ENCODE results near the gene FKRP.
"Not testable (repeated sequence)": the region's sequence is repeated elsewhere in the genome, so short reads cannot be mapped to it uniquely, and the experiment has no call there.

FKRP gene

DNA sequence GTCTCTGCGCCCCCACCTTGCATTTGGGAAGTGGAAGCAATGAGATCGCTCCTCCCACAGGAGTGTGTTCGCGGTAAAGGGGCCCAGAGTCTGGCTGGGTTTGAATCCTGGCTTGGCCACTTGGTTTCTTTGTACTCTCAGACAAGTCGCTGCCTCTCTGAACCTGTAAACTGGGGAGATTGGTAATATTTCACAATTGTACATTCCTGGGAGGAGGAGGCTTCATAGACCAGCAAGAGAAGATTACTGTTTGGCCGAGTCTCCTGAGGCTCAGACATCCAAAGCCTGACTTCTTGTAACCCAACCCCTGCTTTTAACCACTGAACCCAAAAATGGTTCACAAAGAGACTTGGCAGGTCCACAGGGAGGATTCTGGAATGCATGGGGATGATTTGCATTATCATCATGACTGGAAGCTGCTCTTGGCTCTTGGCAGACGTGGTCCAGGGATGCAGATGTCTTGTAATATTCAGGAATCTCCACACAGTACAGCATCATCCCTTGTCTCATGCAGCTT lies 14.0 kb downstream of the FKRP start:
- no peak for DNase-seq

GRCh38 chr19:46760363-46760762 lies 14.5 kb downstream of the FKRP start:
- no peak for DNase-seq

DNA sequence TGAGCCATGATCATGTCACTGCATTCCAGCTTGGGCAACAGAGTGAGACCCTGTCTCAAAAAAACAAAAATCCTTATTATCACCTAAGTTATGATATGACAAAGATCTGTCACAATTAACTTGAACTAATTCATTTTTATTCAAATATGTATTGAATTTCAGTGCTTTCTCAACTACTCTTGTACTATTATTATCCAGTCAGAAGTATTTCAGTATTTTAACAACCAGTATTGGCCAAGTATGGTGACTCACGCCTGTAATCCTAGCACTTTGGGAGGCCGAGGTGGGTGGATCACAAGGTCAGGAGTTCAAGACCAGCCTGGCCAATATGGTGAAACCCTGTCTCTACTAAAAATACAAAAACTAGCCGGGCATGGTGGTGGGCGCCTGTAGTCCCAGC lies 15.0 kb downstream of the FKRP start:
- DNase-seq: not testable (repeated sequence)

DNA sequence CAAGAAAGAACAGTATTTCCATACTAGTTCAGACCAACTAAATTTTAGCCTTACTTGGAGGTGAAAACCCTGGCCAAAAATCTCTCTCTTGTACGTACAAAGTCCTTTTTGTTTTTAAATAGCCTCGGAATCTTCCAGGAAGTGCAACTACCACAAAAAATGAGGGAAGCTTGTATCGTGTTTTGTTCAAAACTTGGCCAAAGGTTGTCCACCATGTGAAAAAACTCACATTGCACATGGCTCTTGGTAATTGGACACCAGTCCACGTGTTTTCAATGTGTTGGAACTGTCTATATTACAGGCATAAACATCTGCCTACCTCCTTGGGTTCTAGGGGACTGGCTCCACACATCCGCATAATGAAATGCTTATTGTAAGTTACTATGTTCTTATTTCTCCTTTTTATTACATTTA lies 15.6 kb downstream of the FKRP start:
- DNase-seq: no peak

DNA sequence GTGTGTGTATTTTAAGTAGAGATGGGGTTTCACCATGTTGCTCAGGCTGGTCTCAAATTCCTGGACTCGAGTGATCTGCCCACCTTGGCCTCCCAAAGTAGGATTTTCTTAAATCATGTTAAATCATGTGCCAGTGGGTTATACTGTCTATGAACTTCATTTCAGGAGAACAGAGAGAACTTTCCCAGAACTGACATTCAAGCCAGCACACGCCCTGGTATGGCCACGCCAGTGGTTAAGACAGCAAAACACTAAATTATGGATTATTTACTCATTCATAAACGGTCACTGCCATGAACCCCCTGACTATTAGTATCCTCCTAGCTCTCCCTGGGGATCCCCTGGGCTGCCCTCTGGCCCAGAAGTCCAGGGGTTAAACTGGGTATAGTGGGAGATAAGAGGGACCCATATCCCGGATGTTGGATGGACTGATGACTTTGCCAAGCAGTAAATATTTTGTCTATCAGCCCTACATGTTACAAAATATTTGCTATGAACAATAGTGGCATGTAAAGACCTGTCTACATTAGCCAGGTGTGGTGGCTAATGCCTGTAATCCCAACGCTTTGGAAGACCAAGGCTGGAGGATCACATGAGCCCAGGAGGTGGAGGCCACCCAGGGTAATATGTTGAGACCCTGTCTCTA lies 16.5 kb downstream of the FKRP start:
- no peak for DNase-seq

DNA sequence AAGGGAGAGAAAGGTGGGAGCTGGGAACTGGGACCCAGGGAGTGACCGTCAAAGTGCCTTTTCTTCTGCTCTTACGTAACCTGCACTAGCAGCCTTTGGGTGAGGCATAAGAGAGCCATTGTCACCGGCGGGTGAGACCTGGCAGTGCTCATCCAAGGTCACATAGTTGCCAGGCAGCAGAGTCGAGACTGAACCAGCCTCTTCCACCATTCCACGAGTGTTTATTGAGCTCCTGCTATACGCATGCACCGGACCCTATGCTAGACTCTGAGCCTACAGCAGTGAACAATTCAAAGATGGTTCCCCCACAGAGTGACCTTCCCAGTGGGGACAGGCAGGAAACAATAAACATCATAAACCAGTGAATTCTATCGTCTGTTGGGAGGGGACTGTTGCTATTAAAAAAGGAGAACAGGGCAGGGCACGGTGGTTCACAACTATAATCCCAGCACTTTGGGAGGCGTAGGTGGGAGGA lies 19.0 kb downstream of the FKRP start:
- DNase-seq: no peak

- DNase-seq: peak; percentile 67
Observed at GRCh38 chr19:46766569-46767317, 20.9 kb downstream of the FKRP start.

DNA sequence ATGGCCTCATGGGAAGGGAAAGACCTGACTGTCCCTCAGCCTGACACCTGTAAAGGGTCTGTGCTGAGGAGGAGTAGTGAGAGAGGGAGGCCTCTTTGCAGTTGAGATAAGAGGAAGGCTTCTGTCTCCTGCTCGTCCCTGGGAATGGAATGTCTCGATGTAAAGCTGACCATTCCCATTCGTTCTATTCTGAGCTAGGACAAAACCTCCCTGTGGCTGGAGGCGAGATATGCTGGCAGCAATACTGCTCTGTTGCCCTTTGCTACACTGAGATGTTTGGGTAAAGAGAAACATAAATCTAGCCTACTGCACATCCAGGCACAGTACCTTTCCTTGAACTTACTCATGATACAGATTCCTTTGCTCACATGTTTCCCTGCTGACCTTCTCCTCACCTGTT lies 22.9 kb downstream of the FKRP start:
- DNase-seq: not testable (repeated sequence)

GRCh38 chr19:46772170-46773017 lies 26.5 kb downstream of the FKRP start:
- DNase-seq: no peak

GRCh38 chr19:46773018-46773399 lies 27.2 kb downstream of the FKRP start:
- no peak for DNase-seq

DNA sequence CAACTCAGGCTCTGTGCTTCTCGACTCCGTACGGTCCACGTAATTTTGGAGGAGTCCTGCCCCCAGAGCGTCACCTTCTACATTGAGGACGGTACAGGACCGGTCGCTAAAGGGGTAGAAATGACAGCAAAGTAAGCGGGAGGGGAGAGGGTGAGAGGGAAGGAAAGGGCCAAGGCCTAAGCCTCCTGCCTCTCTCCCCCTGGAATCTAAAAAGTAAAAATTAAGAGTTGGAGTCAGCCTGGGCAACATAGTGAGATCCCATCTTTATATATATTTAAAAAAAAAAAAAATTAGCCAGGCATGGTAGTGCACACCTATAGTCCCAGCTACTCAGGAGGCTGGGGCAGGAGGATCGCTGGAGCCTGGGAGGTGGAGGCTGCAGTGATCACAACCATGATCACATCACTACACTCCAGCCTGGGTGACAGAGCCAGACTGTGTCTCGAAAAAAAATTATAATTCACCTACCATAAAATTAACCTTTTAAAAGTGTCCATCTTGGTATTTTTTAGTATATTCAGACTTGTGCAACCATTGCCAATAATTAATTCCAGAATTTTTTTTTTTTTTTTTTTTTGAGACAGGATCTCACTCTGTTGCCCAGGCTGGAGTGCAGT lies 29.9 kb downstream of the FKRP start:
- DNase-seq: no peak

- peak; percentile 24 for DNase-seq
Observed at GRCh38 chr19:46776927-46777911, 31.4 kb downstream of the FKRP start.

DNA sequence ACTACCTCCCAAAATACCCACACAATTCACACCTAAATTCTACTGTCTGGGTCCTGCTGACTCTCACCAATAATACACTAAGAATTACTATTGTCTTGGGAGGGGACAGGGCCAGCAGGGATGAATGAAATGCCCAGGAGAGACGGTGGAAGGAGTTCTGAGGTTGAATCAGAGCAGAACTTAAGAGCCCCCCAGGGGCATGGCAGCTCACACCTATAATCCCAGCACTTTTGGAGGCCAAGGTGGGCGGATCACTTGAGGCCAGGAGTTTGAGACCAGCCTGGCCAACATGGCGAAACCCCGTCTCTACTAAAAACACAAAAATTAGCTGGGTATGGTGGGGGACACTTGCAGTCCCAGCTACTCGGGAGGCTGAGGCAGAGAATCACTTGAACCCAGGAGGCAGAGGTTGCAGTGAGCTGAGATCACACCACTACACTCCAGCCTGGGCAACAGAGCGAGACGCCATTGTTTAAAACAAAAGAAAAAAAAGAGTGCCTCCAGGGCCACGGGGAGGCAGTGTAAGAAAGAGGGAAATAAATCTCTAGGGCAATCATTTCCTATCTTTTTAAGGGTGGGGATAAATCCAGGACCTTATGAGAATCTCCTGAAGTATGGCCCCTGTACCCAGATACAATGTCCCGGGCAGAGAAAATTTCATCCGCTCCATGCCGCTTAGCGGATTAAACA lies 32.2 kb downstream of the FKRP start:
- not testable (repeated sequence) for DNase-seq

- DNase-seq: no peak
Observed at GRCh38 chr19:46782355-46783019, 36.6 kb downstream of the FKRP start.

DNA sequence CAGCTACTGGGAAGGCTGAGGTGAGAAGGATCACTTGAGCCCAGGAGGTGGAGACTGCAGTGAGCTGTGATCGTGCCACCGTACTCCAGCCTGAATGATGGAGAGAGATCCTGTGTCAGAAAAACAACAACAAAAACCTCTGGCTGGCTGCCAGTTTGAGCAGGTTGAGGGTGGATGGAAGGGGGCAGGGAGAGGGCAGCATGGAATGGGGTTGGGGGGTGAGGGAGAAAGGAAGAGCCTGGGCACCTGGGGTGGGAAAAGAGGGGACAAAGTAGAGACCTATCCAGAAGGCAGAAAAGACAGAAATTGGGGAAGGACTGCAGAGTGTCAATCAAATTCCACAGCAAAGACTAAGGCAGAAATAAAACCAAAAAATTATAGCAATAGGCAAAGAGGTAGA lies 37.8 kb downstream of the FKRP start:
- DNase-seq: no peak

- peak; percentile 82 for DNase-seq
Observed at GRCh38 chr19:46784262-46785053, 38.6 kb downstream of the FKRP start.

DNA sequence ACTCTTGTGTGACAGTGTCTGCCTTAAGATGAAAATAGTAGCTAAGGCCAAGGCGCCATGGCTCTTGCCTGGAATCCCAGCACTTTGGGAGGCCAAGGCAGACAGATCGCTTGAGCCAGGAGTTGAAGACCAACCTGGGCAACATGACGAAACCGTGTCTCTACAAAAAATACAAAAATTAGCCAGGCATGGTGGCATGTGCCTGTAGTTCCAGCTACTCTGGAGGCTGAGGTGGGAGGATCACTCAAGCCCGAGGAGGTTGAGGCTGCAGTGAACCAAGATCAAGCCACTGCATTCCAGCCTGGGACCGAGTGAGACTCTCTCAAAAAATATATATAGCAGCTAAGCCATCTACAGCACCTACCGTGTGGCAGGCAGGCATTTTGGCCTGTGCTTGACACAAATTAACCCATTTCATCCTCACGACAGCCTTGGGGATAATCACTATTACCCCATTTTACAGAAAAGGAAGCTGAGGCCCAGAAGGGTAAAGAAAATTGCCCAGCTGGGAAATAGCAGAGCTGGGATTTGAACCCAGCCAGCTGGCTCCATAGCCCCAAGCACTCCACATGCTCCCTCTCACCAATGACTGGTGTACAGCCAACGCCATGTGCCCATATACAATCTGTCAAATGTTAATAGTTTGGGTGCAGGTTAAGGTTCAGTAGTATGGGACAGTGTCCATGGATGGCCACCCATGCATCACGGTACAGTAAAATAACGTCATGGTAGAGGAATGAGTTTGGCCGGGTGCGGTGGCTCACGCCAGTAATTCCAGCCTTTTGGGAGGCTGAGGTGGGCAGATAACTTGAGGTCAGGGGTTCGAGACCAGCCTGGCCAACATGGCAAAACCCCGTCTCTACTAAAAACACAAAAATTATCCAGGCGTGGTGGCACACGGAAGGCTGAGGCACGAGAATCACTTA lies 39.5 kb downstream of the FKRP start:
- DNase-seq: no peak

- DNase-seq: no peak
Observed at GRCh38 chr19:46785980-46786235, 40.1 kb downstream of the FKRP start.

All from stimulated activated CD4-positive, alpha-beta T cell treated with anti-CD3 and anti-CD28 coated beads, Interleukin-1b, Interleukin-23, amount 100 ng/mL, for 48 hours (primary cell).